RWPE2 (cell line): ENCODE measurements around the gene BSDC1.

Source experiments
- ATAC-seq: fragments of 200-7000 bp; cut with Tn5 transposase; 3 replicates; pipeline ENCODE4 v1.9.1; 2021; ENCODE audit warnings: low read depth
- DNase-seq: peaks from one replicate; pipeline ENCODE4 v3.0.0-alpha.2; 2020; ENCODE audit warnings: low spot score
- H3K27ac ChIP-seq: fragments of 450-650 bp; 2 replicates; pipeline ENCODE4 v1.5.1; 2017; ENCODE audit warnings: mild to moderate bottlenecking; ENCODE audit not compliant: poor library complexity, severe bottlenecking
- H3K27me3 ChIP-seq: fragments of 250-450 bp; sonication (Bioruptor Pico); 2 replicates; pipeline ENCODE4 v1.5.1; 2021; ENCODE audit warnings: mild to moderate bottlenecking, moderate library complexity; ENCODE audit not compliant: insufficient read depth, poor library complexity, severe bottlenecking
- H3K36me3 ChIP-seq: fragments of 250-450 bp; sonication (Bioruptor Pico); 2 replicates; pipeline ENCODE4 v1.5.1; 2020; ENCODE audit warnings: low read depth, mild to moderate bottlenecking, moderate library complexity
- H3K4me1 ChIP-seq: fragments of 250-450 bp; sonication (Bioruptor Pico); 2 replicates; pipeline ENCODE4 v1.5.1; 2021; ENCODE audit warnings: mild to moderate bottlenecking, moderate library complexity; ENCODE audit not compliant: insufficient read depth, poor library complexity, severe bottlenecking
- H3K4me3 ChIP-seq: fragments of 250-450 bp; sonication (Bioruptor Pico); 2 replicates; pipeline ENCODE4 v1.5.1; 2021; ENCODE audit warnings: mild to moderate bottlenecking, moderate library complexity; ENCODE audit not compliant: severe bottlenecking
- H3K9me3 ChIP-seq: fragments of 250-450 bp; sonication (Bioruptor Pico); 2 replicates; pipeline ENCODE4 v1.5.1; 2021; ENCODE audit warnings: mild to moderate bottlenecking, moderate library complexity; ENCODE audit not compliant: severe bottlenecking
- CTCF ChIP-seq: fragments of 450-650 bp; IDR thresholded peaks from one replicate; pipeline ENCODE4 v1.5.1; 2017; ENCODE audit warnings: mild to moderate bottlenecking, moderate library complexity; ENCODE audit not compliant: poor library complexity, severe bottlenecking

BSDC1 gene

GRCh38 chr1:32386676-32387392 is 7.4 kb downstream of the BSDC1 start:
- H3K27me3 ChIP-seq, result no peaks in the 10 kb centered on the region
- H3K27ac ChIP-seq, result no peak overlapping the region
- H3K36me3 ChIP-seq, result peaks cover 68% of the 10 kb centered on the region
- TF ChIP-seq CTCF, result no peak
- H3K9me3 ChIP-seq, result no peaks in the 10 kb centered on the region
- ATAC-seq (no peak), DNase-seq (no peak)
- H3K4me1 ChIP-seq, result no peaks in the 10 kb centered on the region
- no peak overlapping the region for H3K4me3 ChIP-seq

GRCh38 chr1:32380057-32380456 is 14.2 kb downstream of the BSDC1 start:
- no peak overlapping the region for H3K27ac ChIP-seq
- no peak for TF ChIP-seq CTCF
- ATAC-seq, result no peak
- H3K4me3 ChIP-seq, result no peak overlapping the region
- H3K9me3 ChIP-seq, result no peaks in the 10 kb centered on the region
- peaks cover 58% of the 10 kb centered on the region for H3K36me3 ChIP-seq
- no peak for DNase-seq
- H3K27me3 ChIP-seq, result no peaks in the 10 kb centered on the region
- no peaks in the 10 kb centered on the region for H3K4me1 ChIP-seq

GRCh38 chr1:32377541-32378220 is 16.6 kb downstream of the BSDC1 start:
- H3K9me3 ChIP-seq, result no peaks in the 10 kb centered on the region
- no peaks in the 10 kb centered on the region for H3K4me1 ChIP-seq
- ATAC-seq, result no peak
- DNase-seq, result no peak
- no peaks in the 10 kb centered on the region for H3K27me3 ChIP-seq
- no peak for TF ChIP-seq CTCF
- H3K4me3 ChIP-seq, result no peak overlapping the region
- H3K36me3 ChIP-seq, result peaks cover 51% of the 10 kb centered on the region
- H3K27ac ChIP-seq, result no peak overlapping the region

- H3K9me3 ChIP-seq, result no peaks in the 10 kb centered on the region
- no peak overlapping the region for H3K27ac ChIP-seq
- no peaks in the 10 kb centered on the region for H3K4me1 ChIP-seq
- no peak for ATAC-seq
- TF ChIP-seq CTCF, result no peak
- H3K4me3 ChIP-seq, result no peak overlapping the region
- H3K36me3 ChIP-seq, result peaks cover 51% of the 10 kb centered on the region
- no peaks in the 10 kb centered on the region for H3K27me3 ChIP-seq
- DNase-seq, result no peak
These were observed 18.0 kb downstream of the BSDC1 start for GRCh38 chr1:32376199-32376598.
